Stomach (tissue), 4 donors: ENCODE results near the gene AP5S1.

Experiments used
- POLR2A ChIP-seq, 4 donors: fragments of 450-650 bp; IDR thresholded peaks; one replicate each; pipeline ENCODE4 v1.6.1; 2016; ENCODE audit warnings: antibody characterized with exemption in 4 of 4, control low read depth in 2 of 4, mild to moderate bottlenecking in 1 of 4, moderate library complexity in 1 of 4
- TF ChIP-seq, protein P1 (sequence below), 7 experiments: fragments of 450-650 bp in 4 of 7; fragments of 200-600 bp in 3 of 7; sonication (generic) in 3 of 7; IDR thresholded peaks; one replicate each; pipeline ENCODE4 v1.5.1; 2016 to 2019; ENCODE audit warnings: antibody characterized with exemption in 7 of 7, control low read depth in 2 of 7, mild to moderate bottlenecking in 1 of 7

DNA sequence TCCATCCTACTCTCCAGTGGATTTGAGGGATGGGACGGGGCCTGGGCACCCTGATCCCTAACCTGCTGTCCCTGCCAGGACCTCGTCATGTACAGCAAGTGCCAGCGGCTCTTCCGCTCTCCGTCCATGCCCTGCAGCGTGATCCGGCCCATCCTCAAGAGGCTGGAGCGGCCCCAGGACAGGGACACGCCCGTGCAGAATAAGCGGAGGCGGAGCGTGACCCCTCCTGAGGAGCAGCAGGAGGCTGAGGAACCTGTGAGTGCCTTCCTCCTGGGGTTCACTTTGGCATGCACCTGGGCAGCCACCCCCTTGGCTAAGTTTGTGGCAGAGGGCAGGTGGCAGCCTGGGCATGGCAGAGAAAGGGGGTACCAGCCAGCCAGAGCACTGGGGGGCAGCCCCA lies 18.5 kb upstream of the AP5S1 start:
- TF ChIP-seq, protein P1, sequence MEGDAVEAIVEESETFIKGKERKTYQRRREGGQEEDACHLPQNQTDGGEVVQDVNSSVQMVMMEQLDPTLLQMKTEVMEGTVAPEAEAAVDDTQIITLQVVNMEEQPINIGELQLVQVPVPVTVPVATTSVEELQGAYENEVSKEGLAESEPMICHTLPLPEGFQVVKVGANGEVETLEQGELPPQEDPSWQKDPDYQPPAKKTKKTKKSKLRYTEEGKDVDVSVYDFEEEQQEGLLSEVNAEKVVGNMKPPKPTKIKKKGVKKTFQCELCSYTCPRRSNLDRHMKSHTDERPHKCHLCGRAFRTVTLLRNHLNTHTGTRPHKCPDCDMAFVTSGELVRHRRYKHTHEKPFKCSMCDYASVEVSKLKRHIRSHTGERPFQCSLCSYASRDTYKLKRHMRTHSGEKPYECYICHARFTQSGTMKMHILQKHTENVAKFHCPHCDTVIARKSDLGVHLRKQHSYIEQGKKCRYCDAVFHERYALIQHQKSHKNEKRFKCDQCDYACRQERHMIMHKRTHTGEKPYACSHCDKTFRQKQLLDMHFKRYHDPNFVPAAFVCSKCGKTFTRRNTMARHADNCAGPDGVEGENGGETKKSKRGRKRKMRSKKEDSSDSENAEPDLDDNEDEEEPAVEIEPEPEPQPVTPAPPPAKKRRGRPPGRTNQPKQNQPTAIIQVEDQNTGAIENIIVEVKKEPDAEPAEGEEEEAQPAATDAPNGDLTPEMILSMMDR (IDR thresholded peaks at IDR 0.05), result no peak
- no peak for TF ChIP-seq POLR2A (IDR thresholded peaks at IDR 0.05)
